ENCODE measurements around the gene THSD4. TPM values are rescaled to one million over a fixed set of nuclear protein-coding genes. Genes with fewer than 3 reads are reported as not detected.

The THSD4 gene
- total RNA-seq, 1 experiment from 2014 or later, result 29.0 TPM

- ATAC-seq (no peak), DNase-seq (no peak)
- Histone ChIP-seq H3K27me3 (ENCODE audit: low read length) (no peaks in the 10 kb centered on the region), H3K4me3 (ENCODE audit: low read length) (no peak overlapping the region), H3K9ac (ENCODE audit: low read length) (no peak overlapping the region), H3K4me2 (ENCODE audit: low read length) (peak overlapping the region; percentile 69; the same call in 1 of the 2 replicates), H3K9me3 (ENCODE audit: low read length) (no peaks in the 10 kb centered on the region), H3K9me2 (replicated peaks; ENCODE audit: low read length) (no peaks in the 10 kb centered on the region), H3K79me2 (ENCODE audit: low read length) (no peaks in the 10 kb centered on the region), H3K27ac (ENCODE audit: low read length) (peak overlapping the region; percentile 70; the same call in 1 of the 2 replicates), H2AFZ (ENCODE audit: low read length) (no peak overlapping the region), H3K36me3 (ENCODE audit: low read depth, low read length) (no peaks in the 10 kb centered on the region), H3F3A (ENCODE audit: low read length, unreplicated experiment) (peaks cover 6% of the 10 kb centered on the region), H3K4me1 (ENCODE audit: insufficient read depth, low read length) (peaks cover 27% of the 10 kb centered on the region), H4K20me1 (ENCODE audit: low read length) (no peaks in the 10 kb centered on the region)
- CTCF ChIA-PET, result no interaction called here
- intact Hi-C loops (cut with micrococcal nuclease), result loop anchor here (5.0 to 10.0 kb wide), 3 partner anchors 34 to 143 kb away; no protein-coding TSS in a partner anchor
- TF ChIP-seq EZH2 (IDR thresholded peaks at IDR 0.05; ENCODE audit: low read length, unreplicated experiment), result no peak
- TF ChIP-seq EZH2phosphoT487 (IDR thresholded peaks at IDR 0.05; ENCODE audit: borderline replicate concordance, low read length), result no peak
- TF ChIP-seq CTCF (conservative IDR thresholded peaks at IDR 0.05; ENCODE audit: low read depth, low read length), result no peak
- POLR2A ChIA-PET (ENCODE audit: unreplicated experiment), result interaction anchor here (0.5 kb wide), 1 partner anchor 219 kb away, joined by 4 read pairs; no protein-coding TSS in a partner anchor
- no TSS peak for BruUV-seq (replicated peaks)
Observed at GRCh38 chr15:71571641-71572040, 456.4 kb downstream of the THSD4 start.

- DNase-seq, result peak; percentile 94
- BruUV-seq (replicated peaks), result no TSS peak
- intact Hi-C loops (cut with micrococcal nuclease), result loop anchor here (5.0 to 10.0 kb wide), 3 partner anchors 35 to 142 kb away; no protein-coding TSS in a partner anchor
Observed at GRCh38 chr15:71572452-71573053, 457.3 kb downstream of the THSD4 start.

More at GRCh38 chr15:71572452-71573053, 457.3 kb downstream of the THSD4 start:
- peaks cover 27% of the 10 kb centered on the region for H3K4me1 ChIP-seq (ENCODE audit: insufficient read depth, low read length)
- no peaks in the 10 kb centered on the region for H4K20me1 ChIP-seq (ENCODE audit: low read length)
- H3K9me2 ChIP-seq (replicated peaks; ENCODE audit: low read length), result no peaks in the 10 kb centered on the region
- H3K4me3 ChIP-seq (ENCODE audit: low read length), result no peak overlapping the region
- H3K9ac ChIP-seq (ENCODE audit: low read length), result peak overlapping the region; percentile 18; the same call in 1 of the 2 replicates
- peaks cover 6% of the 10 kb centered on the region for H3F3A ChIP-seq (ENCODE audit: low read length, unreplicated experiment)
- H3K27ac ChIP-seq (ENCODE audit: low read length), result peak overlapping the region; percentile 70
- no peak for TF ChIP-seq EZH2 (IDR thresholded peaks at IDR 0.05; ENCODE audit: low read length, unreplicated experiment)
- peak; percentile 57 for TF ChIP-seq CTCF (conservative IDR thresholded peaks at IDR 0.05; ENCODE audit: low read depth, low read length)
- no peaks in the 10 kb centered on the region for H3K79me2 ChIP-seq (ENCODE audit: low read length)
- H2AFZ ChIP-seq (ENCODE audit: low read length), result no peak overlapping the region
- H3K27me3 ChIP-seq (ENCODE audit: low read length), result no peaks in the 10 kb centered on the region
- peak; percentile 86 for ATAC-seq
- H3K4me2 ChIP-seq (ENCODE audit: low read length), result peak overlapping the region; percentile 69
- H3K36me3 ChIP-seq (ENCODE audit: low read depth, low read length), result no peaks in the 10 kb centered on the region
- ChIA-PET CTCF (interaction anchor here (0.6 kb wide), 1 partner anchor 171 kb away, joined by 11 read pairs; no protein-coding TSS in a partner anchor), POLR2A (ENCODE audit: unreplicated experiment) (no interaction called here)
- no peaks in the 10 kb centered on the region for H3K9me3 ChIP-seq (ENCODE audit: low read length)
